Neuronal stem cell (in vitro differentiated cells): Measurements from ENCODE around the gene PROM2.

Experiments
- DNase-seq: peaks from one replicate; pipeline ENCODE4 v3.0.0-alpha.2; 2013; ENCODE audit warnings: low spot score
- H2AFZ ChIP-seq: one replicate; pipeline ENCODE4 v1.6.1; 2013; ENCODE audit warnings: mild to moderate bottlenecking, low read length, inconsistent platforms
- H2AK5ac ChIP-seq: 2 replicates; pipeline ENCODE4 v1.6.1; 2013; ENCODE audit warnings: low read depth, mild to moderate bottlenecking, inconsistent platforms, low read length, moderate library complexity, mixed read lengths
- H2BK120ac ChIP-seq: 2 replicates; pipeline ENCODE4 v1.6.1; 2013; ENCODE audit warnings: low read depth, mild to moderate bottlenecking, inconsistent platforms, low read length, moderate library complexity, mixed read lengths
- H2BK12ac ChIP-seq: one replicate; pipeline ENCODE4 v1.6.1; 2013; ENCODE audit warnings: low read length, inconsistent platforms
- H2BK15ac ChIP-seq: 2 replicates; pipeline ENCODE4 v1.6.1; 2013; ENCODE audit warnings: mild to moderate bottlenecking, low read length, inconsistent platforms, mixed read lengths
- H2BK5ac ChIP-seq: one replicate; pipeline ENCODE4 v1.6.1; 2013; ENCODE audit warnings: inconsistent platforms, mild to moderate bottlenecking, low read length, moderate library complexity
- H3K14ac ChIP-seq: one replicate; pipeline ENCODE4 v1.6.1; 2013; ENCODE audit warnings: low read length, inconsistent platforms
- H3K18ac ChIP-seq: 2 replicates; pipeline ENCODE4 v1.6.1; 2013; ENCODE audit warnings: low read length, inconsistent platforms
- H3K23ac ChIP-seq: 2 replicates; pipeline ENCODE4 v1.6.1; 2013; ENCODE audit warnings: low read depth, mild to moderate bottlenecking, mixed read lengths, low read length, inconsistent platforms; ENCODE audit not compliant: poor library complexity
- H3K27ac ChIP-seq: replicated peaks from 3 replicates; pipeline ENCODE4 v1.5.1; 2013; ENCODE audit warnings: low read length, inconsistent platforms
- H3K27me3 ChIP-seq, 3 experiments: 2 replicates each; pipeline ENCODE4 v1.6.1; 2013; ENCODE audit warnings: low read length in 3 of 3, mild to moderate bottlenecking in 2 of 3, inconsistent platforms in 1 of 3, low read depth in 1 of 3, mixed read lengths in 1 of 3, moderate library complexity in 1 of 3; ENCODE audit not compliant: control insufficient read depth in 3 of 3, insufficient read depth in 3 of 3
- H3K36me3 ChIP-seq, 2 donors: replicated peaks in 1 of 2; 2 replicates each; pipeline ENCODE4 v1.6.1; 2013; ENCODE audit warnings: low read length in 2 of 2; ENCODE audit not compliant: control insufficient read depth in 2 of 2, insufficient read depth in 2 of 2
- H3K4ac ChIP-seq: 2 replicates; pipeline ENCODE4 v1.6.1; 2013; ENCODE audit warnings: inconsistent platforms, mild to moderate bottlenecking, low read length, moderate library complexity
- H3K4me1 ChIP-seq, 2 donors: 1 replicate in 1 of 2; 2 replicates in 1 of 2; pipeline ENCODE4 v1.6.1; 2013; ENCODE audit warnings: low read length in 2 of 2, low read depth in 1 of 2; ENCODE audit not compliant: control insufficient read depth in 2 of 2, insufficient read depth in 1 of 2
- H3K4me2 ChIP-seq: one replicate; pipeline ENCODE4 v1.6.1; 2013; ENCODE audit warnings: mild to moderate bottlenecking, low read length, inconsistent platforms; ENCODE audit not compliant: insufficient read depth, poor library complexity, severe bottlenecking
- H3K4me3 ChIP-seq, 2 donors: 2 replicates each; pipeline ENCODE4 v1.5.1; 2013; ENCODE audit warnings: low read length in 2 of 2, mild to moderate bottlenecking in 2 of 2, inconsistent platforms in 1 of 2, moderate library complexity in 1 of 2
- H3K79me1 ChIP-seq: one replicate; pipeline ENCODE4 v1.6.1; 2013; ENCODE audit warnings: low read depth, mild to moderate bottlenecking, inconsistent platforms, low read length, moderate library complexity
- H3K9ac ChIP-seq: one replicate; pipeline ENCODE4 v1.6.1; 2013; ENCODE audit warnings: mild to moderate bottlenecking, low read depth, low read length, inconsistent platforms; ENCODE audit not compliant: poor library complexity
- H3K9me3 ChIP-seq, 2 donors: replicated peaks in 1 of 2; 2 replicates each; pipeline versions ENCODE3 to v1.6.1; 2013; ENCODE audit warnings: low read length in 2 of 2, mild to moderate bottlenecking in 2 of 2, inconsistent platforms in 1 of 2, low read depth in 1 of 2, mixed read lengths in 1 of 2, moderate library complexity in 1 of 2; ENCODE audit not compliant: control insufficient read depth in 2 of 2, insufficient read depth in 1 of 2
- H4K8ac ChIP-seq: one replicate; pipeline ENCODE4 v1.6.1; 2013; ENCODE audit warnings: low read depth, mild to moderate bottlenecking, inconsistent platforms, low read length, moderate library complexity
- H4K91ac ChIP-seq: one replicate; pipeline ENCODE4 v1.6.1; 2013; ENCODE audit warnings: low read length, low read depth, mild to moderate bottlenecking, inconsistent platforms; ENCODE audit not compliant: poor library complexity
- WGBS, 2 donors: extraction: QIAGEN DNeasy Blood & Tissue Kit; methylation state at CpG; one replicate each; pipeline ENCODE4 v1.1.7; 2013; ENCODE audit warnings: missing lambda C conversion rate in 2 of 2, mixed read lengths in 1 of 2; ENCODE audit not compliant: insufficient read length in 2 of 2, insufficient replicate concordance in 1 of 2; ENCODE audit errors: extremely low coverage in 2 of 2; 5-methylcytosine and 5-hydroxymethylcytosine counted together

PROM2 gene

GRCh38 chr2:95266781-95267430 is 7.3 kb upstream of the PROM2 start:
- Histone ChIP-seq H3K27ac (no peak overlapping the region), H3K27me3 (peaks cover 0 to 9% (median 0%) of the 10 kb centered on the region in 3 experiments), H3K4me3 (no peak overlapping the region), H3K18ac (peak overlapping the region; percentile 53), H2AK5ac (no peak overlapping the region), H3K4ac (no peak overlapping the region), H2BK5ac (peak overlapping the region; percentile 11), H4K8ac (no peak overlapping the region), H3K9ac (no peak overlapping the region), H4K91ac (no peak overlapping the region), H3K4me1 (peaks cover 11 to 12% of the 10 kb centered on the region in 2 donors), H3K23ac (peak overlapping the region; percentile 32), H3K14ac (peak overlapping the region; percentile 78), H3K4me2 (no peak overlapping the region), H2BK12ac (peak overlapping the region; percentile 16), H3K79me1 (no peaks in the 10 kb centered on the region), H2BK15ac (no peak overlapping the region), H2AFZ (no peak overlapping the region), H3K36me3 (peaks cover 0 to 2% of the 10 kb centered on the region in 2 donors), H3K9me3 (no peaks in the 10 kb centered on the region), H2BK120ac (no peak overlapping the region)
- no peak for DNase-seq
- no CpG with 5 or more reads among the region's 10 CpGs for WGBS, 2 donors

- Histone ChIP-seq H4K8ac (no peak overlapping the region), H3K36me3 (peaks cover 0 to 2% of the 10 kb centered on the region in 2 donors), H3K4ac (peak overlapping the region; percentile 90), H2BK15ac (no peak overlapping the region), H3K9ac (no peak overlapping the region), H3K14ac (no peak overlapping the region), H2BK120ac (peak overlapping the region; percentile 11), H3K18ac (peak overlapping the region; percentile 61), H2BK5ac (no peak overlapping the region), H3K27me3 (peaks cover 0 to 9% (median 0%) of the 10 kb centered on the region in 3 experiments), H3K4me2 (no peak overlapping the region), H3K79me1 (no peaks in the 10 kb centered on the region), H2BK12ac (no peak overlapping the region), H3K23ac (no peak overlapping the region), H2AK5ac (no peak overlapping the region), H3K4me1 (peaks cover 11 to 12% of the 10 kb centered on the region in 2 donors), H3K27ac (no peak overlapping the region), H3K9me3 (no peaks in the 10 kb centered on the region), H4K91ac (no peak overlapping the region), H2AFZ (no peak overlapping the region), H3K4me3 (no peak overlapping the region)
- DNase-seq, result peak; percentile 12
- WGBS, 2 donors, result no CpG with 5 or more reads among the region's 11 CpGs
Measured at GRCh38 chr2:95267458-95268210, 6.6 kb upstream of the PROM2 start.

- H3K4me2 ChIP-seq, result peak overlapping the region; percentile 23
- H3K14ac ChIP-seq, result peak overlapping the region; percentile 14
- no peak overlapping the region for H4K8ac ChIP-seq
- H3K79me1 ChIP-seq, result no peaks in the 10 kb centered on the region
- peak overlapping the region; percentile 11 for H2BK120ac ChIP-seq
- H3K23ac ChIP-seq, result no peak overlapping the region
- H4K91ac ChIP-seq, result no peak overlapping the region
- H2BK5ac ChIP-seq, result peak overlapping the region; percentile 49
- no peaks in the 10 kb centered on the region for H3K9me3 ChIP-seq
- DNase-seq, result no peak
- no peak overlapping the region for H2AFZ ChIP-seq
- H2AK5ac ChIP-seq, result no peak overlapping the region
- peaks cover 0 to 9% (median 0%) of the 10 kb centered on the region in 3 experiments for H3K27me3 ChIP-seq
- peak overlapping the region; percentile 61 for H3K18ac ChIP-seq
- peaks cover 11 to 12% of the 10 kb centered on the region in 2 donors for H3K4me1 ChIP-seq
- no CpG with 5 or more reads among the region's 13 CpGs for WGBS, 2 donors
- H3K4ac ChIP-seq, result no peak overlapping the region
- H3K9ac ChIP-seq, result no peak overlapping the region
- no peak overlapping the region for H2BK12ac ChIP-seq
- no peak overlapping the region for H3K27ac ChIP-seq
- no peaks in the 10 kb centered on the region for H3K36me3 ChIP-seq
- H2BK15ac ChIP-seq, result no peak overlapping the region
- H3K4me3 ChIP-seq, result no peak overlapping the region
Measured at GRCh38 chr2:95268211-95269035, 5.8 kb upstream of the PROM2 start.
